ENCODE results near the gene BMP7.

The BMP7 gene

DNA sequence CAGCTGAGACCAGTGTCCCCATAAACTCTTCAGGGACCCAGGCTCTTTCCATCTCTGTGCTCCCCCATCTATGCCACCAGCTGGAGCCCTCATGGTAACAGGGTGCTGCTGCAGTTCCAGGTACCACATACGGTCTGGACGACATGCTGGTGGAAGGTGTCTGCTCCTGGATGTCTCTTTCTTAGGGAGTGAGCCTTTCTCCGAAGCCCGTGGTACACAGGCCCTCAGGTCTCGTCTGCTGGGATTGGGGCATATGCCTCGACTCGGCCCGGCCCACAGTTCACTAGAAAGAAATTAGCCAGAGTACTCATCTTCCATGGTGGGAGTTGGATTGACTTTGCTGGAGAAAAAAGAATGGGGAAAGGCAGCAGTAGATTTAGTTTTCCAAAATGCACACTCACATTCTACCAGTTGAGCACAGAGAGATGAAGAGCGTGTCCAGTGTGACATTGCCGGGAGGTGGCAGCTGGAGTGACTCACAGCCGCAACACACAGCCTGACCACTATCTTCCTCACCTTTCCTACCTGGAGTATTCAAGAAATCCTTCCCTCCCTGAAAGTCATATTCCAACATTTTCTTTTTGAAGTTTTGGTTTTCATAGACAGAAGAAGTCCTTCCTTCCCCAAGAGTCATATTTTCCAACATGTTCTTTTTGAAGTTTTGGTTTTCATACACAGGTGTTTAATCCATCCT is 44.5 kb upstream of the BMP7 start:
- TF ChIP-seq CTCF (IDR thresholded peaks at IDR 0.05; ENCODE audit: low read depth, low read length) = no peak
- H3K4me3 ChIP-seq (ENCODE audit: low read depth, low read length) = no peak overlapping the region

- TF ChIP-seq CTCF (IDR thresholded peaks at IDR 0.05; ENCODE audit: low read depth, low read length) = no peak
- no peak overlapping the region for H3K4me3 ChIP-seq (ENCODE audit: low read depth, low read length)
Measured at GRCh38 chr20:57309544-57310115, 43.2 kb upstream of the BMP7 start.

DNA sequence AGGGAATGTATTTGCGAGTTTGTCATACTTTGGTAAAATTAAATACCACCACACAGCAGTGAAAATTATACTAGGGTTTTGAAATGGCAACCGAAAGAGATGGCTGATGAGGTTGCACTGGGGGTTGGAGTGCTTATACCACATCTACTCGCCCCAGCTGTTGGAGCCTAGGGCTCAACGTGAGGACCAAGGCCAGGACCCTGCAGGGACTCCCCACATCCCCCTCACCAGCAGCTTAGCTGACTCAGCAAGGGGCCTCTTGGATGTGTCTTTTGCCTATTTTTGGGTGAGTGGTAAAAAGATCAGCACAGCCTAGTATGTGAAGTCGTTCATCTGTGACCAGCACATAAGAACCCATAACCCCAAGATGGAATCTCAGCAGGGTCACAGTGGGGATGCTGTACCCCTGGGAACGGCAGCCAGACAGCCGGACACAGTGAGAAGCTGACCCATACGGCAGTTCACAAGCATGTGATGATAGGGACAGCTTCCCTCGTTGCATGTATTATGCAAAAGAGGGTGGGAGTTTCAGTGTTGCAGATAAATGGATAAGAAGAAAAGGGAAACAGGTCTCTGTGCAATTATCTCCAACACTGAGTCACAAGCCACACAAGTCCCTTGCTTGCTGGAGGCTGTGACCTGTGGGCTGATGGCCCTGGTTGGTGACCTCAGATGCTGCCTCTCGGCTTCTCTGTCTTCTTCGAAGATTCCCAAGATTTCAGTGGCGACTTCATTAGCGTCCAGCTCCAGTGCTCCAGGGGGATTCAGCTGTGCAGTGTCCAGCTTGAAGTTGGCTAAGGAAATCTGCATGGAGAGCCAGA is 42.2 kb upstream of the BMP7 start:
- no peak overlapping the region for H3K4me3 ChIP-seq (ENCODE audit: low read depth, low read length)
- TF ChIP-seq CTCF (IDR thresholded peaks at IDR 0.05; ENCODE audit: low read depth, low read length) = no peak

DNA sequence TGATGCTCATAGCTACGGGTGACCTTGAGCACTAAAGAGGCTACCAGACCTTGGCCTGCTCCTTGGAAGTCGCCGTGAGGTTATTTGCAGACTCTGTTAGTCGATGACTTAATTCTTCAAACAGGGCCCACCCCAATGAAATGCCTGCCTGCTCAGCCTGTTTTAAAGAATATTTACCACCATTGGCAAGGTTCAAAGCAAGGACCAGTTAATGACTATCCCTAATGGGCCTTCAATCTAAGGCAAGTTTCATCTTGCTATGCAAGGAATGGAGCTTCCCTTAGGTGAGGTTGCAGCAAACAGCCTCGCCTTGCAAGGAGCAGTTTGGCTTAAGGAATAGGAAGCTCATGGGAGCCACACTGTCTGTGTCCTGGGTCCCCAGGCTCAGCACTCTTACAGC is 40.3 kb upstream of the BMP7 start:
- TF ChIP-seq CTCF (IDR thresholded peaks at IDR 0.05; ENCODE audit: low read depth, low read length) = no peak
- H3K4me3 ChIP-seq (ENCODE audit: low read depth, low read length) = no peak overlapping the region

DNA sequence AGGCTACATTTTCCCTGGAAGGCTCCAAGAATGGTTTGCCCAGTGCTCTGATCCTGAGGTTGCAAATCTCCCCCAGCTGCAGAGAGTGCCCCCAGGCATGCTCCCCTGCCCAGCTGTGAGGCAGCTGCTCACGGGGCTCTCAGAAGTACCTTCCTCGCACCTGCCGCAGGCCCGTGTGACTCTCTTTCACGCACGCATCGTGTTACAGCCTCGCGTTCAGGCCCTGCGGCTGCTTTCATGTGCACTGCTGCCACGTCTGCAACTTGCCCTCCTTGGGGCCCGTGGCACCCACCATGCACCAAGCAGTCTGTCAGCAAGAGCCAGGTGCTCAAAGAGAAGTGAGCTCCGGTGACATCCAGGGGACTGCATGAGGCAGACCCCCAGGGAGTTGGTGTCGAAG is 34.6 kb upstream of the BMP7 start:
- no peak for TF ChIP-seq CTCF (IDR thresholded peaks at IDR 0.05; ENCODE audit: low read depth, low read length)
- H3K4me3 ChIP-seq (ENCODE audit: low read depth, low read length) = no peak overlapping the region

DNA sequence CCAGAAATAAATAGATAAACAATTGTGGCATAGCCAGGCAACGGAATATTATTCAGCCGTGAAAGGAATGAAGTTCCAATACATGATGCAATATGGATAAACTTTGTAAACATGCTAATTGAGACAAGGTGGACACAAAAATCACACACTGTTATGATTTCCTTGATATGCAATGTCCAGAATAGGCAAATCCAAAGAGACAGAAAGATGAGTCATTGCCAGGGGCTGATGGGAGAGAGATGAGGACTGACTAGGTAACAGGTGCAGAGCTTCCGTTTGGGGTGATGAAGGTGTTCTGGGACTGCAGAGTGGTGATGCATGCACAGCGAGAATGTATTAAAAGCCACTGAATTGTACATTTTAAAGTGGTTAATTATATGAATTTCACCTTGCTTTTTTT is 32.0 kb upstream of the BMP7 start:
- no peak for TF ChIP-seq CTCF (IDR thresholded peaks at IDR 0.05; ENCODE audit: low read depth, low read length)
- H3K4me3 ChIP-seq (ENCODE audit: low read depth, low read length) = no peak overlapping the region

DNA sequence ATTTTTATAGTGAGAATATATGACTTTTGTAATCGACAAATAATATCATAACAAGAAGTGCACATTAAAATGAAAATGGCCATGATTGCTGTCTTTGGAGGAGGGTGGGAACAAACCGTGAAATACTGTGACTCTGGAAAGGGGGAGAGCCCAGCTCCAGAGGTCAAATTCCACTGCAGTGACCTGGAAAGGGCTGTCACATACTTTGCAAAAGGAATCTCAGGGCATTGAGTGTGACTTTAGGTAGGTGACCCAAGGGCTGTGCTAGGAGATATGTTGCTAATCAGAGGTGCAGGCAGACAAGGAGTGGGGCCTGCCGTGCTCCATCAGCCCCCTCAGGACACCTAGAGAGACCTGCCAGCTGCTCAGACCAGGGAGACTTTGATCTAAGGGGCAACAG is 28.1 kb upstream of the BMP7 start:
- H3K4me3 ChIP-seq (ENCODE audit: low read depth, low read length) = no peak overlapping the region
- TF ChIP-seq CTCF (IDR thresholded peaks at IDR 0.05; ENCODE audit: low read depth, low read length) = no peak

Measured in WI38 (cell line).